CD4-positive, alpha-beta T cell treated with Interleukin-15 for 4 hours (primary cell): ENCODE results near the gene ZDHHC3.
A peak's percentile ranks its signal among the peaks of the same experiment; 100 is the strongest.
"Not testable (repeated sequence)": the region's sequence is repeated elsewhere in the genome, so short reads cannot be mapped to it uniquely, and the experiment has no call there.

Experiments
- DNase-seq: peaks from one replicate; pipeline ENCODE4 v3.0.0-alpha.2; 2020; ENCODE audit warnings: low spot score

ZDHHC3 gene

GRCh38 chr3:44995142-44995770 is 19.3 kb upstream of the ZDHHC3 start:
- no peak for DNase-seq

GRCh38 chr3:44993471-44994205 is 17.7 kb upstream of the ZDHHC3 start:
- no peak for DNase-seq

GRCh38 chr3:44992555-44993470 is 16.8 kb upstream of the ZDHHC3 start:
- peak; percentile 18 for DNase-seq

GRCh38 chr3:44991326-44991725 is 15.4 kb upstream of the ZDHHC3 start:
- no peak for DNase-seq

- DNase-seq: no peak
Measured at GRCh38 chr3:44989636-44990373, 13.8 kb upstream of the ZDHHC3 start.

GRCh38 chr3:44989141-44989540 is 13.2 kb upstream of the ZDHHC3 start:
- DNase-seq: no peak

GRCh38 chr3:44988073-44988472 is 12.1 kb upstream of the ZDHHC3 start:
- no peak for DNase-seq

GRCh38 chr3:44987332-44987731 is 11.4 kb upstream of the ZDHHC3 start:
- no peak for DNase-seq

- not testable (repeated sequence) for DNase-seq
Measured at GRCh38 chr3:44986330-44986729, 10.4 kb upstream of the ZDHHC3 start.

- no peak for DNase-seq
Measured at GRCh38 chr3:44984335-44984734, 8.4 kb upstream of the ZDHHC3 start.

GRCh38 chr3:44983484-44983941 is 7.5 kb upstream of the ZDHHC3 start:
- DNase-seq: no peak

GRCh38 chr3:44982817-44983216 is 6.8 kb upstream of the ZDHHC3 start:
- no peak for DNase-seq

GRCh38 chr3:44981751-44982150 is 5.8 kb upstream of the ZDHHC3 start:
- no peak for DNase-seq

GRCh38 chr3:44981220-44981619 is 5.2 kb upstream of the ZDHHC3 start:
- DNase-seq: no peak

- no peak for DNase-seq
Measured at GRCh38 chr3:44974416-44974815, 1.6 kb downstream of the ZDHHC3 start.

- no peak for DNase-seq
Measured at GRCh38 chr3:44970926-44971490, 5.0 kb downstream of the ZDHHC3 start.

- no peak for DNase-seq
Measured at GRCh38 chr3:44969828-44970179, 6.2 kb downstream of the ZDHHC3 start.

GRCh38 chr3:44969154-44969827 is 6.7 kb downstream of the ZDHHC3 start:
- no peak for DNase-seq

GRCh38 chr3:44968447-44968858 is 7.5 kb downstream of the ZDHHC3 start:
- no peak for DNase-seq

- DNase-seq: no peak
Measured at GRCh38 chr3:44966795-44967278, 9.1 kb downstream of the ZDHHC3 start.

- no peak for DNase-seq
Measured at GRCh38 chr3:44965165-44965564, 10.8 kb downstream of the ZDHHC3 start.
